Lower leg skin (tissue), 3 donors: ENCODE data around the gene AKAP6.

Source experiments
- POLR2A ChIP-seq, 2 donors: fragments of 450-650 bp; IDR thresholded peaks; one replicate each; pipeline ENCODE4 v1.6.1; 2016 to 2017; ENCODE audit warnings: antibody characterized with exemption in 2 of 2, mild to moderate bottlenecking in 1 of 2, moderate library complexity in 1 of 2
- TF ChIP-seq, protein P1 (sequence below), 3 donors: fragments of 450-650 bp; IDR thresholded peaks; one replicate each; pipeline ENCODE4 v1.5.1; 2016; ENCODE audit warnings: antibody characterized with exemption in 3 of 3, mild to moderate bottlenecking in 3 of 3, moderate library complexity in 2 of 3

DNA sequence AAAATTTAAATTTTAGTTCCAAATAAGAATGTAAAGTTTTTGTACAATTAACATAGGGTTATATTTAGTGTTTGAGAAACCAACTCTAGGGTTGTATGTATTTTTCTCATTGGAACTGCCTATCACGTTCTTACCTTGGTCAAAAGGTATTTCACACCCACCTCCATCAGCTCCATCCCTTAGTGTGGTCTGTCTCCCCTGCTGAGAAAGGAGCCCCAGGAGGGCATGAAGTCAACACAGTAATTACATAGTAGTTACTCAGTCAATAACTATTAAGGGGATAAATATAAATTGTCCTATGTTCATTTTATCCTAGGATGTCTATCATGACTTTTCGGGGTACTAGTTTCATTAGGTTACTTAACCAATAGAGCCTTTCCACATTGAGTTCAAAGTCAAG lies 106.3 kb downstream of the AKAP6 start:
- no peak for TF ChIP-seq POLR2A (IDR thresholded peaks at IDR 0.05)
- TF ChIP-seq, protein P1, sequence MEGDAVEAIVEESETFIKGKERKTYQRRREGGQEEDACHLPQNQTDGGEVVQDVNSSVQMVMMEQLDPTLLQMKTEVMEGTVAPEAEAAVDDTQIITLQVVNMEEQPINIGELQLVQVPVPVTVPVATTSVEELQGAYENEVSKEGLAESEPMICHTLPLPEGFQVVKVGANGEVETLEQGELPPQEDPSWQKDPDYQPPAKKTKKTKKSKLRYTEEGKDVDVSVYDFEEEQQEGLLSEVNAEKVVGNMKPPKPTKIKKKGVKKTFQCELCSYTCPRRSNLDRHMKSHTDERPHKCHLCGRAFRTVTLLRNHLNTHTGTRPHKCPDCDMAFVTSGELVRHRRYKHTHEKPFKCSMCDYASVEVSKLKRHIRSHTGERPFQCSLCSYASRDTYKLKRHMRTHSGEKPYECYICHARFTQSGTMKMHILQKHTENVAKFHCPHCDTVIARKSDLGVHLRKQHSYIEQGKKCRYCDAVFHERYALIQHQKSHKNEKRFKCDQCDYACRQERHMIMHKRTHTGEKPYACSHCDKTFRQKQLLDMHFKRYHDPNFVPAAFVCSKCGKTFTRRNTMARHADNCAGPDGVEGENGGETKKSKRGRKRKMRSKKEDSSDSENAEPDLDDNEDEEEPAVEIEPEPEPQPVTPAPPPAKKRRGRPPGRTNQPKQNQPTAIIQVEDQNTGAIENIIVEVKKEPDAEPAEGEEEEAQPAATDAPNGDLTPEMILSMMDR (IDR thresholded peaks at IDR 0.05): no peak
